Cortex of kidney (tissue), 1 donor: ENCODE measurements around the gene ALS2CL.
"Not testable (repeated sequence)": the region's sequence is repeated elsewhere in the genome, so short reads cannot be mapped to it uniquely, and the experiment has no call there.

Source experiments
- DNase-seq: peaks from one replicate; lab custom pipeline; 2025; lab: John Stamatoyannopoulos, UW

ALS2CL gene

GRCh38 chr3:46715507-46716175 is 22.2 kb upstream of the ALS2CL start:
- DNase-seq = no peak

- no peak for DNase-seq
Observed at GRCh38 chr3:46714728-46715506, 21.4 kb upstream of the ALS2CL start.

GRCh38 chr3:46713898-46714552 is 20.5 kb upstream of the ALS2CL start:
- no peak for DNase-seq

GRCh38 chr3:46713050-46713897 is 19.8 kb upstream of the ALS2CL start:
- no peak for DNase-seq

DNA sequence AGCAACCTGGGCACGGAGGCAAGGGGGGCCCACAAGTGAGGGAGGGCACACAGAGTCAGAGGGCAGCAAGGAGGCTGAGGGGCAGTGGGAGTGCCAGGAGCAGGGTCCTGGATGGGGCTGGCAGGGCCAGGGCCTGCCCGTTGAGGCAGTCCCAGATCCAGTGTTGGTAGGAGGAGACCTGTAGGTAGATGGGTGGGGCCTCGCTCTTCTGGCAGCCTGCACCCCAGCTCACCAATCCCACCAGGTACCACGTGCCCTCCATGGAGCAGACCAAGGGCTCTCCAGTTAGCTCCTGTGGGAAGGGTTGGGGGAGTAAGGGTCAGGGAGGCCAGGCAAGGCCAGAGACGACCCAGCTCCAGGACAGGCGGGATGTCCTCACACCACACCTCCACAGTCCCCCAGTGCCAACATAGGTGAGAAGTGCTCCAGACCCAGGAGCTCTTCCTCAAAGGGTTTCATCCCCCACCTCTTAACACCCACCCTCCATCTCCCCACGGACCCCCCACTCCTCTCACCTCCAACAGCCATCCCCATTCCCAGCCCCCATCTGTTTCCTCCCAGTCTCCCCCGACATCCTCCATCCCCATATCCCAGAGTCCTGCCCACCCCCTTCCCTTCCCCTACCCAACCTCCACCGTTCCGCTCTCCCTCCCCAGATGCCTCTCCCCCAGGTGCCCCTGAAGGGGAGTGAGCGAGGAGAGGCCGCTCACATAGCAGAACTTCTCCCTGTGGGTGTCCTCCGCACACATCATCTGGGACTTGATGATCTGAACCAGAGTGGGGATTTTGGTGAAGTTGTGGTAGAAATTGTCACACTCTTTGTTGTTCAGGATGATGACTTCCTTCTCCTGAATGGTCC is 18.9 kb upstream of the ALS2CL start:
- no peak for DNase-seq

- no peak for DNase-seq
Observed at GRCh38 chr3:46711760-46712159, 18.3 kb upstream of the ALS2CL start.

DNA sequence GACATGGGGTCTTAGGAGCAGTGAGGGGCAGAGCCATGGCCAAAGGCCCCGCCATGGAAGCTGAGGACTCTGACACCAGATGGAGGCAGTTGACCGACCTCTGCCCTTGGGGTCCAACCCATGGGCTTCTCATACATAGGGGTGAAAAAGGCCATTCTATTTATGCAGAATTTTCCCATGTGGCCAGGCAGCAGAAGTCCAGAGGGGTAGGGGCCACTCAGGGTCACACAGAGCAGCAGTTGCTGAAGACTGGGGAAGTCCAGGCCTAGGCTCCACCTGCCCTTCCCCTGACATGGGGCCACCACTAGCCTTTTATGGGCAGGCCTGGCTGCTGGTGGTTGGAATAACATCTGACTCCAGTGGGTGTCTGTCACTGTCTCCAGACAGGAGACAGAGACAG is 17.8 kb upstream of the ALS2CL start:
- DNase-seq = no peak

DNA sequence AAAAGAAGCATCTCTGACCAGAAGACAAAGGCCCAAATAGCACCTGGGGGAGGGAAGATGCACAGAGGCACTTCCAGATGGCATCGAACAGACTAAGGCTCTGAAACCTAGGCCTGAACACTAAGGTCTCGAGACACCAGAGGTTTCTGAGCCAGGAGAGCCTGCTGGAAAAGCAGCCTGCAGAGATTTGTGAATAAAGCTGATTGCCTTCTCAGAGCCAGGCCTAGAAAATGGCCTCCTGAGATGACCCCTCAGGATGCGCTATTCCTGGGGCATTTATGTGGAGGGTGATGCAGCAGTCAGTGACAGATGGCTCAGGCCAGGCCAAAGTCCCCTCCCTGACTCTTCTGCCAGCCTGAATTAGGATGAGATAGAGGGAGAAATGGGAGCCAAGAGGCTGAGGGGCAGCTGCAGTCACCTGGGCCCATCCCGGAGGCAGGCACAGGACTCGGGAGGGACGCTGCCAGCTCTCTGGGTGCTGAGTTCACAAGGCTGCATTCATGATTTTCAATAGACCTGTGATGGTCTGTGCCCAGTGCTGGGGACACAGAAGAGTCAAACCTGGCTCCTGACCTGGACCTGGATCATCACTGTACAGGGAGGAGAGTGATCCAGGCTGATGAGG is 17.3 kb upstream of the ALS2CL start:
- DNase-seq = no peak

DNA sequence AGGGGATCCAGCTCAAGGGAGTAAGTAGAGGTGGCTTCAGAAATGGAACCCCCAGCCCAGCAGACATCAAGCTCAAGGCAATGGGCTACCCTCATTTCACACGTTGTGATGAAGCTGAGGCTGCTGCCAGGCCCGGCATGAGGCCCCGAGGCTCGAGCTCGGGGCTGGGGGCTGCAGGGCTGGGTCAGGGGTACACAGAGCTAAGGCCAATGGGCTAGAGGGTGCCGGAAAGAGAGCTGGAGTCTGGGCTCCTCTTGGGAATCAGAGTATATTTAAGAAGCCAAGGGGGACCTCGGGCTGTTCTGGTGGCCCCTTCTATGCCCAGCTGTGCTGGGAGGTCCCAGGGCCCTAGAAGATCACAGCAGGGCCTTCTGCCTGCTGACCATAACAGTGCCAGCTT is 16.8 kb upstream of the ALS2CL start:
- no peak for DNase-seq

GRCh38 chr3:46709721-46710120 is 16.2 kb upstream of the ALS2CL start:
- DNase-seq = no peak

DNA sequence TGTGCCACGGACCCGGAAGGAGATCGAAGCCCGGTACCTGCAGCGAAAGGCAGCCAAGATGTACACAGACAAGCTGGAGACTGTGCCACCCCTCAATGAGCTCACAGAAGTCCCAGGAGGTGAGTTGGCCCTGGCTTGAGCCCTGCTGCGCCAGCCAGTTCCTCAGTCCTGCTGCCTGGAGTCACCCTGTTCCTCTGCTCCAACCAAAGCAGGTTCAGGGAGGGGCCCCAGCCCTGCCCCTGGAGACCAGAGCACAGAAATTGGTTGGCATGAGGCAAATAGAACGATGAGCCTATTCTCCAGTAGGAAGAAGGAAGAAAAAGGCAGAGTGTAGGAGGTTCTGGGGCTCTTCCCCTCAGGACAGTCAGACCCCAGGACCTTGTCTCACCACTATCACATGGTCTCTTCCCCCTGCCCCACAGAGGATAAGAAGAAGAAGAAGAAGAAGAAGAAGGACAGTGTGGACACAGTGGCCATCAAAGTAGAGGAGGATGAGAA is 15.7 kb upstream of the ALS2CL start:
- no peak for DNase-seq

DNA sequence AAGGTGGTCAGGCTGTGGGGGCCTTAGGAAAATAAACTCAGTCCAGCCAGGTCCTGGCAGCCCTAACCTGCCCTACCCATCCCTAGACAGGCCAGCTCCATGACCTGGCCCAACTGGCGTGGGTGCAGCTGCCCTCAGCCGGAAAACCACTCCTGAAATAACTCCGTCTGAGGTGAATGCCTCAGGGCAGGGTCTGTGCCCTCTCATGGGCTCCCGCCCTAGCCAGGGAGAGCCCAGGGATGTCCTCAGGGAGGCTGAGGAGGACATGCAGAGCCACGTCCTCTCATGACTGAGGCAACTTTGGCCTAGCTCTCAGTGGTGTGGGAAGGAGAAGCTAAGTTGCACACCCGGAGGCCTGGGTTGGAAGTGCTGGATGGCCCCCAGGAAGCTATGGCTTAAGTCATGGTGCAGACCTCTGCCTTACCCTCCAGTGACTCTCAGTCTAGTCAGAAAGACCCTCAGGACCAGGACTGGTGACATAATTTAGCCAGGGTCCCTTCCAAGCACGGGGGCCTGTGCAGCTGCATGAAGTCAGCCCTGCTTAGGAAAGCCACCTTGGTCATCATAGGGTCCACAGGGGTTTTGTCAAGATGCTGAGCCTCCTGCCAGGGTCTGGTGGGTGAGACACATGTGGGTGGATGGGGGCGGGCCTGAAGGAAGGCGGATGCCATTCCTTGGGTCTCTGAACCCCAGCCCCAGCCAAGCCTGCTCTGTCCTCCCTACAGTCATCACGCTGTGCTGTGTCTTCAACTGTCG is 15.1 kb upstream of the ALS2CL start:
- DNase-seq = no peak

DNA sequence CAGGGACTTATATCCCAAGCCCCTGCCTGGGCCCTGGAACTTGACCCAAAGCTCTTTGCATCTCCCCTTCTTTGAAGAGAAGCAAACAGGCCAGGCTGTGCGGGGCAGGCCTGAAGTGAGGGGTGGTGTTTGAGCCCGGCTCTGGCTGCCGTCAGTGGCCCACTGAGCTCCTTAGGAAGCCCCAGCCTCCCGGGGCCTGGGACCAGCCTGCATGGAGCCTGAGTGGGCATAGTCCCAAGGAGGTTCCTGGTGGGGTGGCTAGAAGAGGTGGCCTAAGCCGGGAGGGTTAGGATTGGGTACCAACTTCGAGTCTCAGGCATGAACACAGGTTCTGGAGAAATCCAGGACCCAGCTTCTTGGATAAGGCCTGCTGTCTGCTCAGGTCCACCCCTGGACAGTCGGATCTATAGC is 14.1 kb upstream of the ALS2CL start:
- DNase-seq = no peak

GRCh38 chr3:46706771-46707582 is 13.5 kb upstream of the ALS2CL start:
- no peak for DNase-seq

DNA sequence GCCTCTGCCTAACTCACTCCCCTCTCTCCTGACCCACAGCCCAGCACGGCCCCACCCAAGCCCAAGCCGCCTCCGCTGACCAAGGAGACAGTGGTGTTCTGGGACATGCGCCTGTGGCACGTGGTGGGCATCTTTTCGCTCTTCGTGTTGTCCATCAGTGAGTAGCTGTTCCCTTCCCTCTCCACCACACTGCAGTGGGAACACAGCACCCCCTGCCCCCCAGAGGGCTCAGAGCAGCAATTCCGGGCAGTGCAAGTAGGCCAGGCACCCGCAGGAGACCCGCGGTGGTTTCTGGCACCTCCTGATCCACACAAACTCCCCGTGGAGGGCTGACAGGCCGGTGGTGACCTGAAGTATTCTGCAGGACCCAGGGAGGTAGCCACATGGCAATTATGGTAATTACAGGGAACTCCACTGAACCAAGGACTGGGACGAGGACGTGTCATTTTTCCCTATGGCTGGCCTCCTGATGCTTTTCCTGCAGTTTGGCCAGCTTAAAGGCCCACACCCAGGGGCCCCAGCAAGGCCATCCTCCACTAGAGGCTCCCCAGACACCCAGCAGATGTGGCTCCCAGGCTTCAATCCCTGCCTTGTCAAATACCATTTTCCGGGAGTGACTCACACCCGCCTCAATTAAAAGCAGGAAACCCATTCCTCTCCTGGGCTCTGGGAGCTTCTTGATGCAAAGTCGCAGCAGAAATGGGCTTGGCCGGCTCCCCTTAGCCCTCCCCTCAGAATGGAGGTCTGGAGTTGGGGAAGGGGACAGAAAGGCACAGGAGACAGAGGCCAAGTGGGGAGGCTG is 12.5 kb upstream of the ALS2CL start:
- no peak for DNase-seq

GRCh38 chr3:46705022-46705530 is 11.6 kb upstream of the ALS2CL start:
- DNase-seq = no peak

DNA sequence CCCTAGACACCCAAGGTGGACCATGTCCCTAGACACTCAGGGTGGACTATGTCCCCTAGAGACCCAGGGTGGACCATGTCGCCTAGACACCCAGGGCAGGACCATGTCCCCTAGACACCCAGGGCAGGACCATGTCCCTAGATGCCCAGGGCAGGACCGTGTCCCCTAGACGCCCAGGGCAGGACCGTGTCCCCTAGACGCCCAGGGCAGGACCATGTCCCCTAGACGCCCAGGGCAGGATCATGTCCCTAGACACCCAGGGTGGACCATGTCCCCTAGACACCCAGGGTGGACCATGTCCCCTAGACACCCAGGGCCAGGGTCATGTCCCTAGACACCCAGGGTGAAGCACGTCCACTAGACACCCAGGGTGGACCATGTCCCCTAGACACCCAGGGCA is 10.9 kb upstream of the ALS2CL start:
- DNase-seq = not testable (repeated sequence)

DNA sequence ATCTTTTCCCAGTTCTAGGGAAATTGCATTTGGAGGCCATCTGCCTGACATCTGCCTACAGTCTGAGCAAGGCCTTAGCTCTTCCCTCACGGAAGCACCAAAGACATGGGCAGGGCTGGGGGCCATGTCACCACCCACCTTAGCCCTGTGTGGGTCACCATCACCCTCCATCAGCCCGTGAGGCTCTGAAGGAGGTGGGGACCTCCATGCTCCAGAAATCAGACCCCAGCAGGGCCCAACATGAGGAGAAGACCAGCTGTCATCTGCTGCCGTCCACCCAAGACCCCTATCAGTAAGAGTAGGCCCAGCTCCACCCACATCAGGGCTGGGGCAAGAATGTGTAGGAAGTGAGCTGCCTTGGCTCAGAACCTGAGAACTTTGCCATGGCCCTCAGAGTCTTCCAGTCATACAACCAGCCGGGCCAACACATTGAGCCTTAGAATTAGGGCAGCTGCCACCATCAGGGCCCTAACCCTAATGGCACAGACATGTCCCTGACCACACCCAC is 9.6 kb upstream of the ALS2CL start:
- DNase-seq = no peak
